CD4-positive, alpha-beta T cell treated with Interleukin-2 at 100 ng/mL for 4 hours (primary cell): ENCODE results near the gene LLCFC1.
A peak's percentile ranks its signal among the peaks of the same experiment; 100 is the strongest.

Experiments used
- DNase-seq: peaks from one replicate; pipeline ENCODE4 v3.0.0-alpha.2; 2020; ENCODE audit warnings: low spot score

LLCFC1 gene

GRCh38 chr7:142939226-142939910 is at the start of gene LLCFC1:
TSS of gene LLCFC1 (plus strand) at chr7:142939484. CDS start at chr7:142939622, 138 bp downstream.
- no peak for DNase-seq

GRCh38 chr7:142889816-142890215 is 49.5 kb upstream of the LLCFC1 start:
- DNase-seq: no peak

GRCh38 chr7:142890874-142891485 is 48.3 kb upstream of the LLCFC1 start:
- no peak for DNase-seq

GRCh38 chr7:142891490-142892082 is 47.7 kb upstream of the LLCFC1 start:
- DNase-seq: no peak

GRCh38 chr7:142892951-142893350 is 46.3 kb upstream of the LLCFC1 start:
- DNase-seq: no peak

- DNase-seq: no peak
Observed at GRCh38 chr7:142894112-142894984, 44.9 kb upstream of the LLCFC1 start.

- no peak for DNase-seq
Observed at GRCh38 chr7:142894985-142895593, 44.2 kb upstream of the LLCFC1 start.

- DNase-seq: no peak
Observed at GRCh38 chr7:142896151-142896550, 43.1 kb upstream of the LLCFC1 start.

GRCh38 chr7:142896741-142897379 is 42.4 kb upstream of the LLCFC1 start:
- no peak for DNase-seq

- no peak for DNase-seq
Observed at GRCh38 chr7:142897691-142898090, 41.6 kb upstream of the LLCFC1 start.

GRCh38 chr7:142898377-142899170 is 40.7 kb upstream of the LLCFC1 start:
- DNase-seq: no peak

- DNase-seq: no peak
Observed at GRCh38 chr7:142899661-142900060, 39.6 kb upstream of the LLCFC1 start.

- no peak for DNase-seq
Observed at GRCh38 chr7:142901426-142902259, 37.6 kb upstream of the LLCFC1 start.

- DNase-seq: no peak
Observed at GRCh38 chr7:142904128-142904527, 35.2 kb upstream of the LLCFC1 start.

GRCh38 chr7:142905759-142906158 is 33.5 kb upstream of the LLCFC1 start:
- DNase-seq: no peak

GRCh38 chr7:142906643-142907042 is 32.6 kb upstream of the LLCFC1 start:
- DNase-seq: no peak

GRCh38 chr7:142908290-142908689 is 31.0 kb upstream of the LLCFC1 start:
- no peak for DNase-seq

GRCh38 chr7:142908921-142909890 is 30.1 kb upstream of the LLCFC1 start:
- peak; percentile 11 for DNase-seq

- no peak for DNase-seq
Observed at GRCh38 chr7:142910031-142910433, 29.3 kb upstream of the LLCFC1 start.
